Esophagus muscularis mucosa (tissue), 4 donors: ENCODE measurements around the gene JARID2.

Experiments used
- CTCF ChIP-seq, 3 experiments: fragments of 200-600 bp in 2 of 3; fragments of 450-650 bp in 1 of 3; sonication (generic) in 2 of 3; IDR thresholded peaks; one replicate each; pipeline ENCODE4 v1.5.1; 2017 to 2019; ENCODE audit warnings: antibody characterized with exemption in 3 of 3, mild to moderate bottlenecking in 2 of 3, moderate library complexity in 1 of 3
- EP300 ChIP-seq: sonication (generic); formaldehyde crosslinking; IDR thresholded peaks from one replicate; pipeline ENCODE4 v1.6.1; 2017; ENCODE audit warnings: antibody characterized with exemption
- POLR2A ChIP-seq: fragments of 450-650 bp; IDR thresholded peaks from one replicate; pipeline ENCODE4 v1.6.1; 2017; ENCODE audit warnings: antibody characterized with exemption, moderate library complexity, mild to moderate bottlenecking, low read depth
- POLR2AphosphoS5 ChIP-seq, 2 donors: sonication (generic); formaldehyde crosslinking; IDR thresholded peaks; one replicate each; pipeline ENCODE4 v1.6.1; 2017; ENCODE audit warnings: antibody characterized with exemption in 2 of 2

GRCh38 chr6:15382712-15383111, 136.8 kb downstream of the JARID2 start:
- TF ChIP-seq POLR2AphosphoS5 (IDR thresholded peaks at IDR 0.05) = no peak
- no peak for TF ChIP-seq POLR2A
- no peak for TF ChIP-seq CTCF (IDR thresholded peaks at IDR 0.05)
- no peak for TF ChIP-seq EP300
